Prostate gland (tissue), 2 donors: ENCODE results near the gene CCR2.

Experiments used
- POLR2A ChIP-seq: fragments of 450-650 bp; IDR thresholded peaks from one replicate; pipeline ENCODE4 v1.6.1; 2016; ENCODE audit warnings: antibody characterized with exemption, mild to moderate bottlenecking
- TF ChIP-seq, protein P1 (sequence below), 4 experiments: fragments of 200-600 bp in 2 of 4; fragments of 450-650 bp in 2 of 4; sonication (generic) in 2 of 4; IDR thresholded peaks; 1 replicate in 3 of 4; 2 replicates in 1 of 4; pipeline ENCODE4 v1.5.1; 2016 to 2019; ENCODE audit warnings: antibody characterized with exemption in 4 of 4, mild to moderate bottlenecking in 2 of 4, moderate library complexity in 2 of 4

DNA sequence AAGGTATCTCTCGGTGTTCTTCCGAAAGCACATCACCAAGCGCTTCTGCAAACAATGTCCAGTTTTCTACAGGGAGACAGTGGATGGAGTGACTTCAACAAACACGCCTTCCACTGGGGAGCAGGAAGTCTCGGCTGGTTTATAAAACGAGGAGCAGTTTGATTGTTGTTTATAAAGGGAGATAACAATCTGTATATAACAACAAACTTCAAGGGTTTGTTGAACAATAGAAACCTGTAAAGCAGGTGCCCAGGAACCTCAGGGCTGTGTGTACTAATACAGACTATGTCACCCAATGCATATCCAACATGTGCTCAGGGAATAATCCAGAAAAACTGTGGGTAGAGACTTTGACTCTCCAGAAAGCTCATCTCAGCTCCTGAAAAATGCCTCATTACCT is 4.6 kb downstream of the CCR2 start:
- TF ChIP-seq POLR2A = no peak
- TF ChIP-seq, protein P1, sequence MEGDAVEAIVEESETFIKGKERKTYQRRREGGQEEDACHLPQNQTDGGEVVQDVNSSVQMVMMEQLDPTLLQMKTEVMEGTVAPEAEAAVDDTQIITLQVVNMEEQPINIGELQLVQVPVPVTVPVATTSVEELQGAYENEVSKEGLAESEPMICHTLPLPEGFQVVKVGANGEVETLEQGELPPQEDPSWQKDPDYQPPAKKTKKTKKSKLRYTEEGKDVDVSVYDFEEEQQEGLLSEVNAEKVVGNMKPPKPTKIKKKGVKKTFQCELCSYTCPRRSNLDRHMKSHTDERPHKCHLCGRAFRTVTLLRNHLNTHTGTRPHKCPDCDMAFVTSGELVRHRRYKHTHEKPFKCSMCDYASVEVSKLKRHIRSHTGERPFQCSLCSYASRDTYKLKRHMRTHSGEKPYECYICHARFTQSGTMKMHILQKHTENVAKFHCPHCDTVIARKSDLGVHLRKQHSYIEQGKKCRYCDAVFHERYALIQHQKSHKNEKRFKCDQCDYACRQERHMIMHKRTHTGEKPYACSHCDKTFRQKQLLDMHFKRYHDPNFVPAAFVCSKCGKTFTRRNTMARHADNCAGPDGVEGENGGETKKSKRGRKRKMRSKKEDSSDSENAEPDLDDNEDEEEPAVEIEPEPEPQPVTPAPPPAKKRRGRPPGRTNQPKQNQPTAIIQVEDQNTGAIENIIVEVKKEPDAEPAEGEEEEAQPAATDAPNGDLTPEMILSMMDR (IDR thresholded peaks at IDR 0.05) = no peak
